ENCODE data around the gene TMEM154.

DNA sequence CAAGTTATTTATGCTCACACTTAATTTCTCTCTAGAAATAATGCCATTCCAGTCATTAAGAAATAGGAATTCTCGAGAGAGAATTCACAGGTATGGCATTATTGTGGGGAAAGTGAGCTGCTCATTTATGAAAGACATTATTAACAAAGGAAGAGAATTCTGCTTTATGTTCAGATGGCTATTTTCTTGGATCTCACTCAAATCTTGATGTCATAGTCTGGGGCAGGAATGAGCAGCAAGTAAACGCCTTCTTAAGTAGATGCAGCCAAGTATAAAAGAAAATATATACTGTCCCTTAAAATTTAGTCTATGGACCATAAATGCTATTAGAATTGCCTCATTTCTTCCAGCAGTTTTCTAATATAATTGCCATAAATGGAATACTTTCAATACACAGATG lies 85.7 kb downstream of the TMEM154 start:
- TF ChIP-seq, protein P1, sequence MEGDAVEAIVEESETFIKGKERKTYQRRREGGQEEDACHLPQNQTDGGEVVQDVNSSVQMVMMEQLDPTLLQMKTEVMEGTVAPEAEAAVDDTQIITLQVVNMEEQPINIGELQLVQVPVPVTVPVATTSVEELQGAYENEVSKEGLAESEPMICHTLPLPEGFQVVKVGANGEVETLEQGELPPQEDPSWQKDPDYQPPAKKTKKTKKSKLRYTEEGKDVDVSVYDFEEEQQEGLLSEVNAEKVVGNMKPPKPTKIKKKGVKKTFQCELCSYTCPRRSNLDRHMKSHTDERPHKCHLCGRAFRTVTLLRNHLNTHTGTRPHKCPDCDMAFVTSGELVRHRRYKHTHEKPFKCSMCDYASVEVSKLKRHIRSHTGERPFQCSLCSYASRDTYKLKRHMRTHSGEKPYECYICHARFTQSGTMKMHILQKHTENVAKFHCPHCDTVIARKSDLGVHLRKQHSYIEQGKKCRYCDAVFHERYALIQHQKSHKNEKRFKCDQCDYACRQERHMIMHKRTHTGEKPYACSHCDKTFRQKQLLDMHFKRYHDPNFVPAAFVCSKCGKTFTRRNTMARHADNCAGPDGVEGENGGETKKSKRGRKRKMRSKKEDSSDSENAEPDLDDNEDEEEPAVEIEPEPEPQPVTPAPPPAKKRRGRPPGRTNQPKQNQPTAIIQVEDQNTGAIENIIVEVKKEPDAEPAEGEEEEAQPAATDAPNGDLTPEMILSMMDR (IDR thresholded peaks at IDR 0.05), result no peak
- TF ChIP-seq POLR2AphosphoS5 (IDR thresholded peaks at IDR 0.05), result no peak
- TF ChIP-seq POLR2A (IDR thresholded peaks at IDR 0.05), result no peak
